UCSD-AML1 (cell line): ENCODE results near the gene STARD9.

ENCODE experiments used
- DNase-seq: peaks from one replicate; lab custom pipeline; 2025; ENCODE audit not compliant: unreplicated experiment; lab: John Stamatoyannopoulos, UW

The STARD9 gene

DNA sequence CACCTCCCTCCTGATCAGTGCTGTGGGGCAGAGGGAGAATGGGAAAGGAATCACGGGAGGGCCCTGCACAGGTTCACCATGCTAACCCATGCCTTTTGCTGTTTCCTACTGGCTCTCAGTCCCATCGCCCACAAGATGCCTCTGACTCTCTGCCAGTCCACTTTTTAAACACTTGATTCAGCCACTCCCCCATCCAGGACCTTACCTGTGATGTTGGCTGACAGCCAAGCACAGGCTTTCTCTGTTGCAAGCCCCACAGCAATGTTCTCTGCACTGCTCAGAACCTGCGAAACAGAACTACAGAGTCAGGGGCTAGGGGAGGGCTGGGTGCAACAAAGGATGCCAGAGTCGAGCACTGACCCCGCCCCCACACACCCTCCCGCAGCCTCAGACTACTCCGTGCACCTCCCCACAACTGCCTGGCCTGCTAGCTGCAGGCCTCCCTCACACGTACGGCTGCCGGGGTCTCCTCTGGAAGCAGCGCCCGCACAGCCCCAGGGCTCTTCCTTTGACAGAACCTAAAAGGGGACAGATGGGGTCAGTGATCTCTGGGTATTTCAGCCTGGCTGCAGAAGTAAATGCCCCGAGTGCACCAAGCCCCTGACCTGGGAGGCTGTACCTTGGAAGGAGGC is 152.5 kb downstream of the STARD9 start:
- no peak for DNase-seq

DNA sequence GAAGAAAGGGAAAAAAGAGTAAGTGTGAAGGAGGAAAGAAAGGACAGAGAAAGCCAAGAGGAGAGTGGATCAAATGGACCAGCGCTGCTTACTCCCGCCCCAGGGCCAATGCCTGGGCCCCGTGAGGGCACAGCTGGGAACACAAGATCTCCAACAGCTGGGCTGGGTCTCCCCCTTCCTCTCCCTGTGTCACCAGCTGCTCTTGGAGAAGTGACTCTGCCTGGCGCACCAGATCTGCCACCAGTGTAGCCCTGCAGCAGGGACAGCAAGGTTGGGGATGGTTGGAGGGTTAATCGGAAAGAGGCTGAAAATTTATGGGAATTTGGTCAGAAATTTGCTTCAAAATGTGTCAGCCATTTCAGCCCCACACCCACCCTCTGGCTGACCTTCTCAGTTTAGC is 153.2 kb downstream of the STARD9 start:
- DNase-seq: no peak

DNA sequence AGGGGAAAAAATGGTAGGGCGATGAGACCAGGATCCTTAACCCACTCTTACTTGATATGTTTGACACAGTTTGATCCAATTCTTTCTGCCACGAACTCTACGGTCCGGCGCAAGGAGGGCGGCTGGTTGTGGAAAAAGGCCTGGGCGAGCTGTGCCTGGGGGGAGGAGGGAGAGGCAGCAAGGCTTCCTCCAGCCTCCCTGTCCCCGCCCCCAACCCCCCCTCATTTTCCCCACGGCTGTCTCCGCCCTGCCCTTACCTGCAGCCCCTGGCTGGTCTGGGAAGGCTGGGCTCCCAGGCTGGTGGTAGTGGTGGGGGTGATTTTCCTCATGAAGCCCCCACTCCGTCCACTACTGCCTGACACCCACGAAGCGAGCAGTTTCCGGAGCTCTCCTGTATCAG is 153.6 kb downstream of the STARD9 start:
- DNase-seq: no peak

DNA sequence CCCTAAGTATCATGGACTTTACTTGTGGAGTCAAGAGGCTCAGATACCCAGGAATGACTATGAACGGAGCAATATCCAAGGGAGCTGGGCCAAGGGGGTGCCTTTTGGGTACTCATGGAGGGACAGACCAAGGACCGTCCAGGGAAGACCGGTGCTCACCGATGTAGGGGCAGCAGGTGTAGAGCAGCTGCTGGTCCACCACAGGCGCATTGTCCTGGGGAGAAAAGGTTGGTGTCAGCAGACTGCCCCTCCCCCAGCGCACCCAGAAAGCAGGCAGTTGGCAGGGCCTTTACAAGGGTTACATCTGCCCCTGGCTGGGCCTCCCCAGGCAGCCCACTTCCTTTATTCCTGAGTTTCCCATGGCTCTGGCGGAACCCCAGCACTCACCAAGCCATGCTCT is 154.0 kb downstream of the STARD9 start:
- no peak for DNase-seq

DNA sequence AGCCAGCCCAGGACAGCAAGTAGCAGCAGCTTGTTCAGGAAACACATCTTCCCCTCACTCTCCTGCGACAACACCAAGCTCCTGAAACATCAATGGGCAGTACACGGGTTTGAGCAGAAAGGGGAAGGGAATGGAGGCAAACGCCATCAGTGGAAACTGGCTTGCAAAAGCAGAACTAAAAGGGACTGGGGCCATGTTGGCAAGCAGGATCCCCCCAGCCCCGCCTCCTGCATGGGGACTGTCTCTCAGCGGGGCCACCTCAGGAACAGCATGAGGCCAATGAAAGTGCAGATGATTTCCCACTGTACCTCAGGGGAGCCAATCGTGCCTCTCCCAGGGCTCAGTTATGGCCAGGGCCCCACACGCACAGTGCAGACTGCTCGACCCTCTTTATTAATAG is 154.7 kb downstream of the STARD9 start:
- no peak for DNase-seq

DNA sequence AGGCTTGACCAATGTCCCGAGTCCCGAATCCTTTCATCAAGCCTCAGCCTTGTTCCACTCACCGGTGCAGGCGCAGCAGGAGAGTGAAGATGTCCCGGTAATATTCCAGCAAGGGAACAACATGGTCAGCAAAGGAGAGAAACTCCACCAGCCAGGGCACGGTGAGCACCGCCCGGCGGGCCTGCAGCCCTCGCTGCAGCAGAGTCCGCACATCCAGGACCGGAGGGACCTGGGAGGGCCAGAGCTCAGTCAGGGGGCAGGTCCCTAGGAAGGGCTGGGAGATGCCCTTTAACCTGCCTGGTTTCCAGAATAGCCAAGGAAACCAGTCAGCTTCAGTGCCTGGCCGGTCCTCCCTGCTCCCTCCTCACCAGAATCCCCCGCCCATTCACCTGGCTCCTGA is 155.1 kb downstream of the STARD9 start:
- no peak for DNase-seq

DNA sequence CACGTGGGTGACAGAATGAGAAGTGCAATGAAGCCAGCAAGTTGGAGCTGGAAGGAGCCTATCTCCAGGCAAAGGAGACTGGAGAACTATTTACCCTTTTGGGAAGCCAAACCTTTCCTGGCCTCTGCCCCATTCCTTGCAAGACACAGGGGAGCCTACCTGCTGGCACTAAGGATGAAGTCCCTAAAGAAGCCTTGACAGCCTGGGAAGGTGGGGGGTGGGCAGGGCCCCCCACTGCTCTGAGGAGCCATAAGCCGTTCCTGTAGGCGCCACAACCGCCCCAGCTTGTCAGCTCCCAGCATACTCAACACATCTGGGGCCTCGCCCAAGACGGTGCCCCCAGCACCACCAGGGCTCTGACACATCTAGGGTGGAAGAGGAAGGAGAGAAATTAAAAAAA is 156.1 kb downstream of the STARD9 start:
- no peak for DNase-seq

DNA sequence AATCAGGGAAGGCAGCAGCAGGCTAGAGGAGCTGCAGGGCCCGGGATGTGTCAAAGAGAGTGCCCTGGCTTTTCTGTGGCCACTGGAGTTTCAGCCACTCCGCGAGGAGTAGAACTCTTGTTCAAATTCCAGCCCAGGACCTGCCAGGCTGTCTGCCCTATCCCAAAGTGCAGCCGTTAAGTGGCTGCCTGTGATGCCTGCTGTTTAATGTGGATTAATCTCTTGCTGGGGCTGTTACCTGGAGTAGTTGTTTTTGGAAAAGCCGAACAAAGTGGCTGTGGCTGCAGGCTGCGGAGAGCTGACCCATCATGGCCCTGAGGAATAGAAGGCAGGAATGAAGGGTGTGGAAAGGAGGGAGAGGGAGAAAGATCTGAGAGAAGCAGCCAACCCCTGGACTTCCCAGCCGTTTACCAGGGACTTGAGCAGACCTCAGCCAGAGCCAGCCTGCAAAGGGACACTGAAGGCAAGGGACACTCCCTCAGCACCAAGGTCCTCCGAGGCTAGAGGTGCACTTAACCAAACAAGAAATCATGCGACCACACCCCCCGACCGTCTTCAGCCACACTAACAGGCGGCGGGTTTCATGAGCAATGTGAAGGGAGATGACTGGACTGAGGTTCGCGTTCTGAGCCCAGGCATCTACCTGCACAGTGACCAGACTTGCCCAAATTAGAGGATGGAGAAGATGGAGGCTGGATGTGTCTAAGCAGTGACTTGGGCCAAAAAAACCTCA is 156.9 kb downstream of the STARD9 start:
- DNase-seq: no peak

DNA sequence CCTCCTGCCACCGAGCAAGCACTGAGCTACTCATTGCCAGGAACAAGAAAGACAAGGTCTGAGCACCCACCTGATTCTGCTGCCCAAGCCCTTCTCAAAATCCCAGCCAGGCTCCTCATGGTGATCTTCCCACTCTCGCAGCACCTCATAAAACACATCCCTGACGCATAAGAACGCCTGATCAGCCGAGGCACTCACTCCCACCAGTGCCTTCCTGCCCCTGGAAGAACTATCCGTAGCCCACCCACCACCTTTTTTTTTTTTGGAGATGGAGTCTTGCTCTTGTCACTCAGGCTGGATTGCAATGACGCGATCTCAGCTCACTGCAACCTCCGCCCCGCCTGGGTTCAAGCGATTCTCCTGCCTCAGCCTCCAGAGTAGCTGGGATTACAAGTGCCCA is 157.6 kb downstream of the STARD9 start:
- DNase-seq: no peak

DNA sequence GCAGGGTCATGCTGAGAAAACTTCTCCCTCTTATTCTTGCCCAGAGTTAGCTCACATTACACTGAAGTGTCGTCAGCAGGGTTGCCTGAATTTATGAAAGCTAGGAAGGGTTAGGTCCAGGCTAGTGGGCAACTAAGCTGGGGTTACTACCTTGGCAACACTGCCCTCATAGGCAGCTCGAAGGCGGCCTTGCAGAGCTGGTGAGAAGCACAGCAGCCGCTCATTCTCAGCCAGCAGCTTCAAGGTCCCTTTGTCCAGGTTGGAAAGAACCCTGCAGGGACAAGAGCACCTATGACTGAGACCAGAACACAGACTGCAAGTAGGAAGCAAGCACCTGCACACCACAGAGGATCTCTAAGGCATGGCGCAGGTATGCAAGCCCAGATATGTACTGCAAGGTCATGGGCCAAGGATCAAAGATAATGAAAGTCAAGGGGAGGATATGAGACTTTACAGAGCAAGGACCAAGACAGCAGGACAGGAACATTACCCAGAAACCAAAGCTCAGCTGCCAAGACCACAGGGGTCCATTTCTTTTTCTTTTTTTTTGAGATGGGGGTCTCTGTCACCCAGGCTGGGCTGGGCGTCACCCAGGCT is 158.8 kb downstream of the STARD9 start:
- no peak for DNase-seq

DNA sequence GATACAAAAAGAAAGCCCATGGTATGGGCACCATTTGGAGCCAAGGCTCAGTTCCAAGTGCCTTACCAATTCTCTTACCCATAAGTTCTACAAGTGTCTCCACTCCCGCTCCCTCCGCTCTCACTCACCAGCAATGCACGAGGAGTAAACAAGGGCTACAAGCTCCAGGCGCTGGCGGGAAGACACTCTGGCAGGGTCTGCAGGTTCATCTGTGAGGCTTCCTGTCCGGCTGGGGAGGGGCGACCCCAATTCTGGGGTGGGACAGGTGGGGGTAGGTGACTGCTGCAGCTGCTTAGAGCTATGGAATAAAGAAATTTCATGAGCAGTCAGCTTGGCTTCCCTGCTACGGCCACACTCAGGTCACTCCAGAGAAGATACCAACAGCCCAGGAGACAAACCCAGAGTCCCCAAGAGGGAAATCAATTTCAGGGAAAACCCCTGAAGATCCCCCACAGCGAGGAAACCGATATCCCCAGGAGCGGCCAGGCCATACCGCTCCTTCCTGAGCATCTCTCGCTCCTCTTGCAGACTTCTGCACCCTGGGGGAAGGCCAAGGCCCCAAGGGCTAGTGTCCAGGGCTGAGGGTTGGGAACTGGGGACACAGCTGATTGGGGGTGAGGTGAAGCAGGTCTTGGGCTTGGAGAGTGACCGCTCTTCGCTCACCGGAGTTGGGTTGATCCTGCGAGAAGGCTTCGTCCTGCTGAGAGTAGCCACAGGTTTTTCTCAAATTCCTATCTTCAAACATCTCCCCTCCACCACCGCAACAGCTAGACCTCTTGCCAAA is 160.2 kb downstream of the STARD9 start:
- no peak for DNase-seq

DNA sequence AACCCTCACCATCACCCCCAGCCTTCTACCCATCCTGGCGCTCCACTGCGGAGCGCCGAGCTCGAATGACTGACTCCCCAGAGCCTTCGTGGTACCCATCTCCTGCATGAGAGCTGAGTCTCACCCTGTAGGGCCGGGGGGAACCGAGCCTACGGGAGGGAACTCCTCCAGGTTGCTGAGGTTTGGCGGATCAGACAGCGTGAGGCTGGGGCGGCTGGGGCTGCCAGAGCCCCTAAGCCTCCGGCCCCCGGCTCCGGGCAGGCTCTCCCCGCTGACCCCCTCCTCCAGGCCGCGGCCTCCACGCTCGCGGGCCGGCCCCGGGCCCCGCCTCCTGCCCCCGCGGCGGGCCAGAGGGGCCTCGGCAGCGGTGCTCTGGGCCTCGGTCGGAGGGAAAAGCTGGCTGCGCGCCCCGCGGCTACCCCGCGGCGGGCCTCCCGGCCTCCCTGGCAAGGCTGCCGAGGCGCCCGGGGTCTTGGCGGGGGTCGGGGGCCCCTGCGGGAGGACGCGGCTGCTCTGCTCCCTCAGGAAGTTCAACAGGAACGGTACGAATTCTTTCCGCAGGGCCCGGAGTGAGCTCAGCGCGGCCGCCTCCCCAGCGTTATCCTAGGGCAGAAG is 160.9 kb downstream of the STARD9 start:
- peak; percentile 41 for DNase-seq

DNA sequence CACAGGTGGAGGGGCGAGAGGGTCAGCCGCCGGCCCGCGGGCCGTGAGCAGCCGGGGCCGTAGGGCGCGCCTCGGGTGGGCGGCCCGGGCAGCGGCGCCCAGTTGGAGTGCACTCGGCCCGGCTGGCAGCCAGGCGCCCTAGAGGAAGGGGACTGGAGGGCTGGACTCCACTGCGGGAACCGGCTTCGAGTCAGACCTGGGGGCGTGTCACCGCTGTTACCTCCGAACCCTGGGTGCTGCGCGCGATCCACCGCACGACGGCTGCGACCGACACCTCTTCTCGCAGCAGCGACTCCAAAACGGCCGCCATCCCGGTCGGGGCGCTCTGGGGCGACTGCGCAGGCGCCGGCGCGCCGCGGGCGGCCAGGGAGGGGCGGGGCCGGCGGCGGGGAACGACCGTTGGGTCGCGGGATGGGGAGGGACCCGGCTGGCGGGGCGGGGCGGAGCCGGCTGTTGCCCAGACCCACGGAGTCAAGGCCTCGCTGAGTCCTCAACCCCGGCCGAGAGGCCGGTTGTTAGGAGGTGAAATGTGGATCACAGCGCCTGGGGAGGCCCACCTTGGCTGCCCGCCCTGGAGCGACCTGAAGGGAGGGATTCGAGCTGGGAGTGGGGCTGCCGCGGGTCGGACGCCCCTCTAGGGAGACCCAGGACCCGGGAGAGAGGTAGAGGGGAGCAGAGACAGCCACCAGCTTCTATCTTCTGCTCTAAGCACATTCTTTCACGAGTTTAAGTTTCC is 161.6 kb downstream of the STARD9 start, which contains the start of gene CDAN1:
TSS of gene CDAN1 (minus strand) at position 336 of the 736 bp plus-strand sequence. CDS start at position 310, 26 bp downstream.
- DNase-seq: peak; percentile 91

DNA sequence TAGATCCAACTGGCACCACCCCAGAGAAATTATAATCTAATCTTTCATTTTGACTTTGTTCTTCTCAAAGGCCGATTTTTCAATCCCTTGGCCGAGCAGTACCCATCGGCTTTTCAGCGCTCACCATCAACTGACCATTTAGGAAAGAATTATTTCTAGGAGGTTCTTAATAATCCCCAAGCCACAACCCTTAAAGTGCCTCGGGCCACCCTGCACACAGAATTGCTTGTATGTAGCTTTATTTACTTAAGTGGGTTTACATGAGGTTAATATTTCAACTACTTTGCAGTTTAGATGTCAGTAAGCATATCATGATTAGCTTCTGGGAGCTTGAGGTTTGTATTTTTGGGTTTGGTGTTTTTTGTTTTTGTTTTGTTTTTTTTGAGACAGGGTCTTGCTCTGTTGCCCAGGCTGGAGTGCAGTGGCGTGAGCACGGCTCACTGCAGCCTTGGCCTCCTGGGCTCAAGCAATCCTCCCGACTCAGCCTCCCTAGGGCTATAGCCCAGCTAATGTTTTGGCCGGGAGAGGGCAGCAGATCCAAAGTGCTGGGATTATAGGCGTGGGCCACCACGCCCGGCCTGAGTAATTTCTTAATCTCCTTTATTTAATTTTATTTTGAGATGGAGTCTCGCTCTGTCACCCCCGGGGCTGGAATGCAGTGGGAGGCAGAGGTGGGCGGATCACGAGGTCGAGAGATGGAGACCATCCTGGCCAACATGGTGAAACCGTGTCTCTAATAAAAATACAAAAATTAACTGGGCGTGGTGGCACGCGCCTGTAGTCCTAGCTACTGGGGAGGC is 162.3 kb downstream of the STARD9 start:
- no peak for DNase-seq

DNA sequence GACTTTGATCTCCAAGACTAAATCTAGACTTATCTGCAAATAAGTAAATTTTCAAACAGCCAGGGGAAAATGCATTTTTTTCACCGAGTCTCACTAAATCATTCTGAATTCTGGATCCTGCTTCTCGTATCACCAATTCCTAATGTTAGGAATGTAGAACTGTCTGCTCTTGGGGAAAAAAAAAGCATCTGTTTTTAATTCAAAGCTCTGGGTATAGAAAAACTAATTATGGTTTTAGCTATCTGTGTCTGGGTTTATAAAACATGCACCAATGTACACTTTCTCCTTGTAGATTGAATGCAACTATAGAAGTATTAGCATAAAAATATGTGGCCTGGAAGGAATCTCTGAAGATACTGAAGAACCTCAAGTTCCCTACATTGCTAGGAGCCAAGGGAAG is 166.3 kb downstream of the STARD9 start:
- DNase-seq: no peak

DNA sequence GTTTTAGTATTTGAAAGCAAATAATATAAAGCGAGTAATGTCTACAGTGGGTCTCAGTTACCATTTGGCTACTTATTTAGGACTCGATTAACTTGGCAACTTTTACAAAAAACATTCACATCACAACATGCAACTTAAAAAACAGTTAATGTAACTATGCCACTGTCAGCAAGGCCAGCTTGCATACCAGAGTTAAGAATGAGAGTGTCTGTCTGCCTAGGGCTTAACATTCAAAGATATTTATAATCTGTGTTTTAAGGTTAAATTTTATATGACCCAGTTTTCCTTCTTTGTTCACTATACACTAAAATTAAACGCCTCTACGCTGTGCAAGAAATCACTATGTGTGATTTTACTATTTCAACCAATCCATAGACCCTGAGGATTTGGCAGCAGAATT is 166.7 kb downstream of the STARD9 start:
- DNase-seq: no peak

DNA sequence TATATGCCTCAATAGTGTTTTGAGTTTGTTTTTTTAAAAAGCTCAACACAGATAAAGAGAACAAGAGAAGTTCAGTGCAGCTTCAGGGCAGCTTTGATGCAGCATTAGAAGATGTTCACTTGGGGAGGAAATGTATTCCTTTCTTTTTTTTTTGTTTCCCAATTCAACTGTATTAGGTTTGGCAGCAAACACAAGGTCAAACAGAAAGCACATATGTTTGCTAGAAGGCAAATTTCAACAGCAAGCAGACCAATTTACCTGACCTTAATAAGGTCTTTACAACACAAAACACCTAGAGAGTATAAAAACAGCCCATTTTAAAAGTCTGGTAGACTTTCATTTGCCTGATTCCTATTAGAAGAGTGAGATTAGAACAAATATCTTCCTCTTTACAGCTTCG is 168.8 kb downstream of the STARD9 start:
- DNase-seq: no peak

DNA sequence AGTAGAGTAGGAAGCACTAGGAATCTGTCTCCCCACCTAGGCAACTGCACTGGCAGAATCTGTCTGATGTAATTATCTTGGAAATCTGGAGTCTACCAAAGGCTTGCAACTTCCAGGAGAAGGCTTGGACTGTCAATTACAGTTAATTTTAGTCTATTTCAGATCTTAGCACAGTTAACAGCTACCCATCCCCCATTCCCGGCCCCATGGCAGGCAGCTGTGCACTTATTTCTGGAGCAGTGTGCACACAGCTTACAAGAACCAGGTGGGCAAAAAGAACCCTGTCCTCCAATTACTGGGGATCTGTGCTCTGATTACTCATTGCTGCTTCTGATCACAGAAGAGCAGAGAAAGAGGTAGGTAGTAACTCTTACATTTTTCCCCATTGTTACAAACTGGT is 173.9 kb downstream of the STARD9 start:
- DNase-seq: no peak

DNA sequence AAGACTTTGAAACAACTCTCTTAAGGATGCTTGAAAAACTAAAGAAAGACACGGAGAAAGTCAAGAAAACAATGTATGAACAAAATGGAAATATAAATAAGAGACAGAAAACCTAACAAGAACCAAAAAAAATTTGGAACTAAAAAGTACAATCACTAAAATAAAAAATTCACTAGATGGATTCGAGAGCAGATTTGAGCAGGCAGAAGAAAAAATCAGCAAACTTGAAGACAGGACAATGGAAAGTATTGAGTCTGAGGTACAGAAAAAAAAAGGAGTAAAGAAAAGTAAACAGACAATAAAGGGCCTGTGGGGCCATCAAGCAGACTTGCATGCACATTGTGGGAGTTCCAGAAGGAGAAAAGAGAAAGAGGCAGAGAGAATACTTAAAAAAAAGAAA is 174.9 kb downstream of the STARD9 start:
- no peak for DNase-seq

DNA sequence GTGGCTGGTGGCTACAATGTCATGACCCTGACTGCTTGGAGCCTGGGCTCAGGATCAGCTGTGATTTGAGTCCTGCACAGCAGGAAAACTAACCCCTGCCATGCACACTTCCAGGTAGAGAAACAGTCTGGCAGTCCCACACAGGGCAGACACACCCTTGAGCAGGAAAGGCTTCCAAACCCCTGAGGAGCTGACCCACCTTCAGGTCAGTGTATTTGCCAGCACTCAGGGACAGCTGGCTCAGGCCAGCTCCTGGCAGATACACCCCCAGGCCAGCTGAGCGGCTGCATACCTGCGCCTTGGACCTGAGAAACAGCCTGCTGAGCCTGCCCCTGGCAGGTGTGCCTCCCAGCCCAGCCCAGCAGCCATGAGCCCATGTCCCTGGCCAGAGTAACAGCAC is 183.7 kb downstream of the STARD9 start:
- no peak for DNase-seq
